Stimulated activated CD8-positive, alpha-beta memory T cell treated with anti-CD3 and anti-CD28 coated beads, Interleukin-7, amount 100 ng/mL, for 48 hours (primary cell): ENCODE results near the gene LYPD4.
"Not testable (repeated sequence)": the region's sequence is repeated elsewhere in the genome, so short reads cannot be mapped to it uniquely, and the experiment has no call there.

Experiments
- DNase-seq, 2 donors: peaks; one replicate each; pipeline ENCODE4 v3.0.0-alpha.2; 2020; ENCODE audit warnings: low read depth in 1 of 2; ENCODE audit errors: extremely low read depth in 1 of 2

LYPD4 gene

GRCh38 chr19:41875973-41876372 is 31.5 kb upstream of the LYPD4 start:
- DNase-seq: not testable (repeated sequence)

GRCh38 chr19:41872775-41873647 is 28.5 kb upstream of the LYPD4 start:
- DNase-seq: no peak

GRCh38 chr19:41872384-41872774 is 27.9 kb upstream of the LYPD4 start:
- DNase-seq: no peak

DNA sequence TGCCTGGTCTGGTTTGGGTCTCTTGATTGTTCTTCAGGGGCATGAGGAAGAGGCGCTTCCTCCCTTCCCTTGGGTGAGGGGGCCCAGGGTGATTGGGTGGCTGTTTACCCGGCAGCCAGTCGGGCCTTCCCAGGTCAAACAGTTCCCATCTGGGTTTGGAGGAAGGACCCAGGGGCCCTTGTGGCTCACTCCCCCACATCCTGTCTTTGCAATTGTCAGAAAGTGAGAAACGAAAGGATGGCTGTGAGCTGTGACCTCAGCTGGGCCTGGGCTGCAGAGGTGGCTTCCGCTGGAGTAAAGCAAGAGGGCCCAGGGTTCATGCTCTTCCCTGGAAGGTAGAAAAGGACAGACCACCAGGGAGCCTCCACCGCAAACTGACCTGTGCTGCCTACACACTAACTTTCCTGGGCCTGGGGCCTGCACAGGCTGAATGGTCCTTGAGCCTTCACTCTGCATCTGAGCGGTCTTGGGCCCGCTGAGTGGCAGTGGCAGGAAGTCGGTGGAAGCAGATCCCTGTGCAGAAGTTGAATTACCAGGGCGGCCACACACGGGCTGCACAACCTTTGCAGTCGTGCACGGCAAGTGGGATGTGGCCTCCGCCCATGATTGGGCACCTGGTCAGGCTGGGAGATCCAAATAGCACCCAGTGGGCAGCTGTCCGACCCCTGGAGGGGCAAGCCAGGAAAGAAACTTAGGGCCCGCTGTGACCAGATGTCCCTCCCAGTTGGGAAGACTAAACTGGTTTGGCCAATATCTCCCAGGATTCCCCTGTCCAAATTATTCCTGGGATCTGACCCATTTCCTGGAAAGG is 27.3 kb upstream of the LYPD4 start:
- DNase-seq: peak; percentile 61 to 77

DNA sequence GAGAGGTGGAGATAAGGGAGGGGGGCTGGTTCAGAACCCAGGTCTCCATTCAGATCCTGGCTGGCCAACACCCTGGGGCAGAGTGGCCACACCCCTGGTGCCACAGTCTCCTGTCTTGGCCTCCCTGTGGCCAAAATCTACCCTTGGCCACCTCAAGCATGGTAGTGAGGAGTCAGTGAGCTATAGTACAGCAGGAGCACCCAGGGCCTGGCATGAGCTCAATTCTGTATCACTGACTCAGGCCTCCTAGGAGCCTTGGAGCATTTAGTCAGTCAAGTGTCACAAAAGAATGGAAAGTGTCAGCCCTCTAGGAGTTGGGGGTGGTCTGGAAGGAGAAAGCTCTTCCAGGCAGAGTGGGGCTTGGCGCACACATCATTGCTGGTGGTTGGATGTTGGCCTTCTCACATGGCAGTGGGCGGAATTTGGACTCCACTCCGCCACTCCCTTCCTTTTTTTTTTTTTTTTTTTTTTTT is 26.0 kb upstream of the LYPD4 start:
- no peak for DNase-seq

DNA sequence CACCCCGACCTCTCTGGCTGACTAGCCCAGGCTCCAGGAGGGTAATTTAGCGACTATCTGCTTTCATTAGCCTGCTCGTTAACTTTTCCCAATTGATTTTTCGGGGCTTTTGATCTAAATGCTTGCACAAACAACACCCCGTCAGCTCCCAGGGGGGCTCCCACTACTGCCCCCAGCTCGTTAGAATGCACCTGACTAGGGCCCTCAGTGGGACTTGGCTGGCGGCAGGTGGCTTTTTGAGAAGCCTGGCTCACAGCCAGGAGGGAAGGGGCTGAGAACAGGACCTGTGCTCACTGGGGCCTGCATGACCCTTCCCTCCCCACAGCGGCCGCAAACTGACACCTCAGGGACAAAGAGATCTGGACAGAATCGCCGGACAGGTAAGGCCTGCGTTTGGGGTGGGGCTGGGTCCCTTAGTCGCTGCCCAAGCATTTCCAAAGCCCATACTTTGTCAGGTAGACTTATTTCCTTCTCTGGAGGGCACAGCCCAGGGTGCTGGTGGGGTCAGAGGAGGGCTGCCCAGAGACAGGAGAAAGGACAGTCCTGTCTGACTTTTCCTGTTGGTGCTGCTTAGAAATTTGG is 25.0 kb upstream of the LYPD4 start:
- DNase-seq: no peak

GRCh38 chr19:41868989-41869300 is 24.5 kb upstream of the LYPD4 start:
- DNase-seq: no peak

DNA sequence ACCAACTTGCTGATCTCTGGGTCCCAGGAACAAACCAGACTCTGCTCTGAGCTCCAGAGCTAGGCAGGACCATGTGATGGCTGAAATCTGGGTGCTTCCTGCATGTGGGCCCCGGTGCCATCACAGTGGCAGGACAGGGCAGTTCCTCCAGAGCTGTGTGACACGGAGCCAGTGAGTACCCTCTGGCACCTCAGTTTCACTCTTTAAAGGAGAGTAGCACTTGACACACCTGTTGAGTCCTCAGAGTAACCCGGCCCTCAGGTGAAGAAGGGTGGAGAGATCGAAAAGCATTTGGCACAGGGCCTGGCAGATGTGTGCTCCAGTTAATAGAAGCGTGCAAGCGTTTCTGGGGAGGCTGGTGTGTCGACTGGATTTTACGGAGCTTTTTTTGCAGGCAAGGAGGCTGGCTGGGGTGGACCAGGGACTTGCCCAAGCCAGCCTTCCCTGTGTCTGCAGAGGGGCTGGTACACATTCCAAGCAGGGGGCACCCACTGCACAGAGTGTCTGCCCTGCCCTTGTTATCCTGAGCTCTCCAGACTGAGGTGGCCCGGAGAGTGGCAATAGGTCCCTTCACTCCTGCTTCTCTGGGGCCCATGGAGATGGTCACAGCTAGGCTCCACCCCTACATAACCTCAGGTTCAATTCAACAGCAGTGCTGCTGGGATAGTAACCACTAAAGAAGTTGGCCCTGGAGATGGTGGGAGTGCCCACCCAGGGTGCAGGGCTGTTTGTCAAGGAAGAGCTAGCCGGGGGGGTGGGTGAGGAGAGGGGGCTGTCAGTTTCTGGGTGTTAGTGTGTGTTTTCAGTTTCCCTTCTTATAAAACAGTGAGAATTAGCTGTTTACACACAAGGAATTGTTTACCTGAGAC is 23.9 kb upstream of the LYPD4 start:
- DNase-seq: no peak

- no peak for DNase-seq
Observed at GRCh38 chr19:41866284-41866683, 21.8 kb upstream of the LYPD4 start.

DNA sequence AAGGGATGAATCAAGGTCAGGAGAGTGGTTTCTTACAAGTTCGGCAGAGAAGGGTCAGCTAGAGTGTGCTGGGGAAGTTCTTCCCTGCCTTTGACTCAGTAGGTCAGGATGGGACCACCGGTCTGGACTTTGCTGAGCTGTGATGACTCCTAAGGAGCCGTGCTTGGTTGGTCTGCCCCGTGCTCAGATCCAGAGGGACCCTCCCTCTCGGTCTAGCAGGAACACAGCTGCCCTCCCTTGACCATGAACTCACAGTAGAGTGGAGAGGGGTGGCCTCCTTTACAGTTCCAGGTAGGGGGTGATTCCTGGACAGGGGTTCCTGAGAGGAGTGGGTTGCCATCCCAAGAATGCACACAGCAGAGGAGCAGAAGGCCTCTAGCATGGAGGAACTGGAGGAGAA is 19.9 kb upstream of the LYPD4 start:
- DNase-seq: no peak

GRCh38 chr19:41863209-41863931 is 18.9 kb upstream of the LYPD4 start:
- DNase-seq: no peak

- DNase-seq: no peak
Observed at GRCh38 chr19:41862445-41862986, 18.0 kb upstream of the LYPD4 start.

DNA sequence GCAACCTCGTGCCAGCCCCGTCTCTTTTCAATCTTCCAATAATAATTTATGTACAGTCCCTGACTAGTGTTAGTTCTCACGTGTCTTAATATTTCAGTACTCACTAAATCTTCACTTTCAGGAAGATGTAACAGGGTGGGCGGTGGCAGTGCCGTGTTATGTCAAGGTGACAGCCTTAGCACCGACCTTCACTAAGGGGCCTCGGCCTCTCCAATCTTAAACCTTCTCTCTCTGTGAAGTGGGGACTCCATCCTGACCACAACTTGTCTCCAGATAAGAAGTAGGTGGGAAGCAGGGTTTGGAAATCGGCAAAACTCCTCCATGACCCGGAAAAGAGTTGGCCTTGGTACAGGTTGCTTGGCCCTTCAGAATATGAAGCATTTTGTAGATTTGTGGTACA is 17.4 kb upstream of the LYPD4 start:
- no peak for DNase-seq

DNA sequence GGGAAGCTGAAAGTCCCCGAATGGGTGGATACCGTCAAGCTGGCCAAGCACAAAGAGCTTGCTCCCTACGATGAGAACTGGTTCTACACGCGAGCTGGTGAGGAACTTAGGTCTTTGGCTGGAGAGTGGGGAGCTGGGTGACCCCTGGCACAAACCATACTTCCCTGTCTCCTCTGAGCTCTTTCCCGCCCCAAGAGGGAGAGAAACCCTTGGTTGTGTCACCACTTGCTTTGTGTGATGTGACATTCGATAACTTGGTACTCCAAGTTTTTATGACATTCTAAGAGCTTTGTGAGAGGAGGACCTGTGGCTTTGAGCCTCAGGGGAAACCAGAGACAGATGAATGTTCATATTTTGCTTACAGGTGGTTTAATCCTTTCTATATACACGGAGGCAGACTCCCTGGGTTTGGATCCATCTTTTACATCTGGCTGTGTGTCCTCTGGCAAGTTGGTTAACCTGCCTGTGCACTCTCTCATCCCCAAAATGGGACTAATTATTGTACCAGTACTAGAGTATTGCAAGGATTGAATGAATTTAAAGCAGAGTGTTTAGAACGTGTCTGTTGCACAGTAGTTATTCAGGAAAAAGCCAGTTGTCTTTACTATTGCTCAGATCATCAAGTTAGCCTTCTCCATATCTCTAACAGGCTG is 16.8 kb upstream of the LYPD4 start:
- DNase-seq: no peak

- DNase-seq: no peak
Observed at GRCh38 chr19:41860419-41861115, 16.1 kb upstream of the LYPD4 start.

- DNase-seq: peak; percentile 94
Observed at GRCh38 chr19:41859618-41860418, 15.3 kb upstream of the LYPD4 start, which contains the start of gene RPS19. Gene RPS19, plus strand, starts transcription at chr19:41860255. Its CDS starts 520 bp downstream, at chr19:41860775.

- no peak for DNase-seq
Observed at GRCh38 chr19:41859213-41859617, 14.7 kb upstream of the LYPD4 start.

DNA sequence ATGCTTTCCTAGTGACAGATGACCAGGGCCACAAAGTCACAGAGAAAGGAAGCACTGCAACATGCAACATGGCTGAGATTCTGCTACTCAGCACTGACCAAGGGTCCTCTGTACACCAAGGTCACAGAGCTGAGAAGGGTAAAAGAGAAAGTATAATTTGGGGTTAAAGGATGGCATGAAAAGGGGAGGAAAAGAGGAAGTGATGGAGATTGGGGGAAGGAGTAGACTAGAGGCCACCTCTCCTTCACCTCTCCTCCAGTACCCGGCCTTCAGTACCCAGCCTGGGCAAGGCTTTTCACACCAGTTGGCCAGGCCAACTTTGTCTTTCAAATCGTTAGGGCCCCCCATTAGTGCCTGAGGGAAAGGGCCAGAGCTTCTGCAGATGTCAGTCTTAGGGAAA is 9.3 kb upstream of the LYPD4 start:
- no peak for DNase-seq
